Esophagus (tissue), 2 donors: ENCODE data around the gene CMSS1. TPM values are rescaled to one million over a fixed set of nuclear protein-coding genes. Genes with fewer than 3 reads are reported as not detected.

Experiments
- H3K27ac ChIP-seq, 2 donors: one replicate each; pipeline ENCODE4 v1.5.1; 2013; ENCODE audit warnings: low read depth in 2 of 2, mild to moderate bottlenecking in 2 of 2, inconsistent platforms in 1 of 2, low read length in 1 of 2, moderate library complexity in 1 of 2
- H3K27me3 ChIP-seq, 2 donors: one replicate each; pipeline ENCODE4 v1.6.1; 2013; ENCODE audit warnings: low read length in 2 of 2, control low read depth in 1 of 2, mild to moderate bottlenecking in 1 of 2; ENCODE audit not compliant: insufficient read depth in 2 of 2, control insufficient read depth in 1 of 2
- H3K36me3 ChIP-seq, 2 donors: one replicate each; pipeline ENCODE4 v1.6.1; 2013; ENCODE audit warnings: low read length in 1 of 2; ENCODE audit not compliant: control insufficient read depth in 2 of 2, insufficient read depth in 2 of 2
- H3K4me1 ChIP-seq, 2 donors: one replicate each; pipeline ENCODE4 v1.6.1; 2013; ENCODE audit warnings: low read length in 1 of 2; ENCODE audit not compliant: control insufficient read depth in 2 of 2, insufficient read depth in 2 of 2
- H3K4me3 ChIP-seq, 2 donors: one replicate each; pipeline ENCODE4 v1.5.1; 2013; ENCODE audit warnings: low read length in 2 of 2, mild to moderate bottlenecking in 2 of 2, low read depth in 1 of 2, moderate library complexity in 1 of 2
- H3K9me3 ChIP-seq, 2 donors: one replicate each; pipeline ENCODE4 v1.6.1; 2013; ENCODE audit warnings: mild to moderate bottlenecking in 2 of 2, low read depth in 1 of 2, low read length in 1 of 2, moderate library complexity in 1 of 2; ENCODE audit not compliant: control insufficient read depth in 2 of 2, insufficient read depth in 1 of 2
- WGBS, 2 donors: extraction: QIAGEN DNeasy Blood & Tissue Kit; methylation state at CpG; one replicate each; pipeline ENCODE4 v1.1.7; 2013; 5-methylcytosine and 5-hydroxymethylcytosine counted together
- polyA plus RNA-seq, 2 donors: library from polyadenylated mRNA; stranded (reverse); fragments of 200-250 nt; gene quantifications; one replicate each; pipeline ENCODE4 v1.2.3, GENCODE V29; 2013
- donor health status: healthy with polysubstance abuse.
- donor health status: Bipolar disorder and iron deficiency.

The CMSS1 gene
- polyA plus RNA-seq, 2 donors, result 15.5 to 17.9 TPM

GRCh38 chr3:99965681-99966408 lies 148.2 kb downstream of the CMSS1 start:
- Histone ChIP-seq H3K9me3 (no peaks in the 10 kb centered on the region), H3K27ac (peak overlapping the region; percentile 15 to 17), H3K4me3 (no peak overlapping the region), H3K36me3 (no peaks in the 10 kb centered on the region), H3K27me3 (no peaks in the 10 kb centered on the region), H3K4me1 (no peaks in the 10 kb centered on the region)
- WGBS, 2 donors, result 94 to 95% methylated on average over 3 of the region's 3 CpGs

GRCh38 chr3:99966662-99967416 lies 149.2 kb downstream of the CMSS1 start:
- peak overlapping the region; percentile 36 to 59 for H3K27ac ChIP-seq
- H3K27me3 ChIP-seq, result no peaks in the 10 kb centered on the region
- no peaks in the 10 kb centered on the region for H3K4me1 ChIP-seq
- no peaks in the 10 kb centered on the region for H3K36me3 ChIP-seq
- H3K4me3 ChIP-seq, result no peak overlapping the region
- H3K9me3 ChIP-seq, result no peaks in the 10 kb centered on the region
- WGBS, 2 donors, result 62 to 76% methylated on average over 7 of the region's 7 CpGs

DNA sequence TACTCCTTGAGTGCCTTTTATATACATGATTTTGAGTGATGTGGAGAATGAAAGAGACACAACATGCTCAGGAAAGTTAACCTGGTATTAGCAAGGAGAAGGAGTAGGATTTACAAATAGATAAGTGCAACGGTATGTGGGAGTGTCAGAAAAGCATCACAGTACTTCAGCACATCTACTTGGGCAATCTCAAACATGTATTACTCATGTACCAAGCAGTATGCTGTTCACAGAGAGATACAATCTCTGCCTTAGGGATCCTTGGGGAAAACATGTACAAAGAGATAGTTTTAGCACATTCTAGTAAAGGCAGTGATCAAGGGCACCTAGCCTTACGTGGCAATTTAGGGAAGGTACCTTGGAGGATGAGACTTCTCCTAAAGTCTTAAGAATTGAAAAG lies 150.1 kb downstream of the CMSS1 start:
- H3K27ac ChIP-seq, result no peak overlapping the region

GRCh38 chr3:99969136-99969535 lies 151.5 kb downstream of the CMSS1 start:
- no peaks in the 10 kb centered on the region for H3K27me3 ChIP-seq
- H3K36me3 ChIP-seq, result no peaks in the 10 kb centered on the region
- H3K4me1 ChIP-seq, result no peaks in the 10 kb centered on the region
- H3K27ac ChIP-seq, result peak overlapping the region in 1 of 2 donors; percentile 9
- no peaks in the 10 kb centered on the region for H3K9me3 ChIP-seq
- 71 to 73% methylated on average over 3 of the region's 3 CpGs for WGBS, 2 donors
- H3K4me3 ChIP-seq, result no peak overlapping the region

More for the DNA sequence above, 150.1 kb downstream of the CMSS1 start:
- Histone ChIP-seq H3K36me3 (no peaks in the 10 kb centered on the region), H3K4me1 (no peaks in the 10 kb centered on the region), H3K27me3 (no peaks in the 10 kb centered on the region), H3K4me3 (no peak overlapping the region), H3K9me3 (no peaks in the 10 kb centered on the region)
- WGBS, 2 donors, result 88 to 92% methylated on average over 2 of the region's 2 CpGs

DNA sequence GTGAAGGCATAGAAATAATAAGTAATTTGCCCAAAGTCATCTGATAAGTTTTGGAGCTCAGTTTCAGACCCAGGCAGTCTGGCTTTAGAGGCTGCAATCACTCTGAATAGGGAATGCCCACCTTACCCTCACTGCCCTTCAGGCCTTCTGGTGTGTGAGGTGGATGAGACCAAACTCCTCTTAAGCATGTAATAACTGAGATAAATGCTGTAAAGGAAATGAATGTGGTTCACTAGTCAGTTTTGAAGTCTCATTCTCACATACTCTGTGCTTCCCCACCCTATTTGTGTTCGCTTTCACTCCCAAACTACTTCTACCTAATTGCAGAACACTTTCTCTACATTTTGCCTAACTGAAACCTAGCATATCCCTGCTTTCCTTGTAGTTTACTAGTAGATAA lies 152.5 kb downstream of the CMSS1 start:
- Histone ChIP-seq H3K9me3 (no peaks in the 10 kb centered on the region), H3K27me3 (no peaks in the 10 kb centered on the region), H3K4me3 (no peak overlapping the region), H3K4me1 (no peaks in the 10 kb centered on the region), H3K27ac (no peak overlapping the region), H3K36me3 (no peaks in the 10 kb centered on the region)
- 87 to 90% methylated on average over 1 of the region's 1 CpG for WGBS, 2 donors

DNA sequence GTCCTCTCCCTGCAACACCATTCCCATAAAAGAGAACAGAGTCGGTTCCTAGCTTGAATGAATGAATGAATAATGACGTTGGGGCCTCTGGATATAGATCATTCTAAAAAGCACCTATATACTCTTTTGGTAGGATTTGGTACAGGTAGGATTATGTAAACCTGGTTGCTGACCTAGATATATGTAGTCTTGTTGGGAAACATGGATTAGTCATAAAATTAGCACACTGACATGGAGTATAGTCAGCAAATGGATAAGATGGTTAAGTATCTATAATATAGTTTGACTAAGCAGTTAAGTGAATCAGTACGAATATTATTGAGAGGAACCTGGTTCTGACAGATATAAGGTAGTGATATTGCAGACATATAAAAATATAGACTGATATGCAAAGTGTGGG lies 154.1 kb downstream of the CMSS1 start:
- H3K36me3 ChIP-seq, result no peaks in the 10 kb centered on the region
- WGBS, 2 donors, result 89 to 92% methylated on average over 3 of the region's 3 CpGs
- H3K4me1 ChIP-seq, result no peaks in the 10 kb centered on the region
- no peaks in the 10 kb centered on the region for H3K9me3 ChIP-seq
- no peaks in the 10 kb centered on the region for H3K27me3 ChIP-seq
- H3K27ac ChIP-seq, result no peak overlapping the region
- no peak overlapping the region for H3K4me3 ChIP-seq

DNA sequence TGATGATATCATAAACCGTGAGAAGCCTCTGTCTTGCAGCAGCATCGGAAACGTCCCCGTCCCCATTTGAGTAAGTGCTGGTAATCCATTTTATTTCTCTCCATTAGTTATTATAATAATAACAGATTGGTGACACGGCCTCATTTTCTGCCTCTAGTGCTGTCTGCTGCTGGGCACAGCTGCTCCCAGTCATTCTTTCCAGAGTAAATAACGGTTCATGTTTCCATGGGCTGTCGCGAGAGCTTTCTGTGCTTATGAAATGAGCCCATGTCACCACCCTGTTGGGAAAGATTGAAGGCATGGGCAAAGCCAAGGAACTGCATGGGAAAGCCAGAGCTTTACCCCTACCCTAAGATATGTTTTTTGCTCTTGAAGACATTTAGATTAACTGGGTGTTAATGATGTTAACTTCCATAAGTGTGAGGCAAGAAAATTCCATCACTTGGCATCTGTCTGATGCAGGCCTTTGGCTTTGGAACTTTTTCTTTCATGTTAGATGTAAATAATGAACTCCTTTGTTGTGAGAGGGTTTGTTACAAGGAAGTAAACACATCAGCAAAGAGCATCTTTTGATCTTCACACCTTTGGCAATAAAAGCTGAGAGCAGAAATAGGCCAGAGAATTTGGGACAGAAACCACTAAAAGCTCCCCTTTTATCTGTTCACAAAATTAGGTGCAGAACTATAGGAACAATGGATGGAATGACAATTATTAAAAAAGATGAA lies 154.9 kb downstream of the CMSS1 start:
- no peaks in the 10 kb centered on the region for H3K27me3 ChIP-seq

GRCh38 chr3:99974989-99975388 lies 157.3 kb downstream of the CMSS1 start:
- 75 to 78% methylated on average over 2 of the region's 2 CpGs for WGBS, 2 donors
- H3K36me3 ChIP-seq, result no peaks in the 10 kb centered on the region
- H3K27ac ChIP-seq, result no peak overlapping the region
- no peaks in the 10 kb centered on the region for H3K9me3 ChIP-seq
- no peaks in the 10 kb centered on the region for H3K27me3 ChIP-seq
- no peak overlapping the region for H3K4me3 ChIP-seq
- no peaks in the 10 kb centered on the region for H3K4me1 ChIP-seq

More for the DNA sequence above, 154.9 kb downstream of the CMSS1 start:
- no peak overlapping the region for H3K4me3 ChIP-seq
- H3K27ac ChIP-seq, result peak overlapping the region in 1 of 2 donors; percentile 1
- no peaks in the 10 kb centered on the region for H3K36me3 ChIP-seq
- no peaks in the 10 kb centered on the region for H3K9me3 ChIP-seq
- H3K4me1 ChIP-seq, result no peaks in the 10 kb centered on the region
- 71 to 75% methylated on average over 8 of the region's 8 CpGs for WGBS, 2 donors

- Histone ChIP-seq H3K9me3 (no peaks in the 10 kb centered on the region), H3K4me1 (no peaks in the 10 kb centered on the region), H3K36me3 (no peaks in the 10 kb centered on the region), H3K4me3 (no peak overlapping the region), H3K27me3 (no peaks in the 10 kb centered on the region), H3K27ac (no peak overlapping the region)
Observed at GRCh38 chr3:99976584-99976983, 158.9 kb downstream of the CMSS1 start.
